IMR-90 (cell line): ENCODE results near the gene GPX3. TPM values are rescaled to one million over a fixed set of nuclear protein-coding genes. Genes with fewer than 3 reads are reported as not detected.

Source experiments
- ATAC-seq: fragments of 200-7000 bp; cut with Tn5 transposase; 2 replicates; pipeline ENCODE4 v1.9.1; 2020; ENCODE audit warnings: low read depth, mild to moderate bottlenecking, moderate library complexity
- BruUV-seq: library from RNA; stranded (reverse); fragments of 400-500 nt; replicated peaks from 2 replicates; lab custom pipeline; 2021; lab: Mats Ljungman, UMichigan
- CTCF ChIA-PET: fragments of 300-600 bp; formaldehyde crosslinking; extraction: SDS; loops from one replicate; lab custom pipeline; 2021; ENCODE audit warnings: antibody characterized with exemption; lab: Yijun Ruan, JAX
- POLR2A ChIA-PET: fragments of 300-600 bp; sonication (Branson Sonifier 250); formaldehyde crosslinking; loops from one replicate; lab custom pipeline; 2022; ENCODE audit warnings: antibody characterized with exemption; ENCODE audit not compliant: unreplicated experiment; lab: Charles Lee
- DNase-seq: peaks from one replicate; pipeline ENCODE4 v3.0.0; 2013
- H2AFZ ChIP-seq: replicated peaks from 2 replicates; pipeline ENCODE3; 2013; ENCODE audit warnings: low read length, mild to moderate bottlenecking; ENCODE audit not compliant: poor library complexity
- H2AK5ac ChIP-seq: 2 replicates; pipeline ENCODE4 v1.6.1; 2013; ENCODE audit warnings: low read depth, low read length, inconsistent platforms
- H2AK9ac ChIP-seq: replicated peaks from 2 replicates; pipeline ENCODE3; 2013; ENCODE audit warnings: mild to moderate bottlenecking, low read depth, low read length, moderate library complexity; ENCODE audit not compliant: poor library complexity
- H2BK120ac ChIP-seq: 2 replicates; pipeline ENCODE4 v1.6.1; 2013; ENCODE audit warnings: low read depth, low read length, inconsistent platforms
- H2BK15ac ChIP-seq: 3 replicates; pipeline ENCODE4 v1.6.1; 2013; ENCODE audit warnings: low read depth, low read length, inconsistent platforms
- H2BK20ac ChIP-seq: 2 replicates; pipeline ENCODE4 v1.6.1; 2013; ENCODE audit warnings: low read depth, mild to moderate bottlenecking, inconsistent platforms, low read length, moderate library complexity
- H2BK5ac ChIP-seq: 2 replicates; pipeline ENCODE4 v1.6.1; 2013; ENCODE audit warnings: mild to moderate bottlenecking, low read depth, low read length, inconsistent platforms; ENCODE audit not compliant: poor library complexity, severe bottlenecking
- H3K14ac ChIP-seq: replicated peaks from 2 replicates; pipeline ENCODE4 v1.6.1; 2013; ENCODE audit warnings: low read depth, low read length, inconsistent platforms
- H3K18ac ChIP-seq: 2 replicates; pipeline ENCODE4 v1.6.1; 2013; ENCODE audit warnings: low read depth, low read length, control low read depth
- H3K23ac ChIP-seq: 2 replicates; pipeline ENCODE4 v1.6.1; 2013; ENCODE audit warnings: low read depth, low read length, inconsistent platforms
- H3K27ac ChIP-seq: 2 replicates; pipeline ENCODE4 v1.5.1; 2013; ENCODE audit warnings: mild to moderate bottlenecking, control low read depth, low read length; ENCODE audit not compliant: insufficient read depth
- H3K27me3 ChIP-seq: 2 replicates; pipeline ENCODE4 v1.6.1; 2013; ENCODE audit warnings: low read length; ENCODE audit not compliant: control insufficient read depth, insufficient read depth
- H3K36me3 ChIP-seq: 2 replicates; pipeline ENCODE4 v1.6.1; 2013; ENCODE audit warnings: low read length, mixed read lengths; ENCODE audit not compliant: control insufficient read depth, insufficient read depth
- H3K4ac ChIP-seq: 2 replicates; pipeline ENCODE4 v1.6.1; 2013; ENCODE audit warnings: low read depth, low read length, inconsistent platforms
- H3K4me1 ChIP-seq: 2 replicates; pipeline ENCODE4 v1.6.1; 2013; ENCODE audit warnings: low read length, mixed read lengths; ENCODE audit not compliant: control insufficient read depth, insufficient read depth
- H3K4me2 ChIP-seq: 2 replicates; pipeline ENCODE4 v1.6.1; 2013; ENCODE audit warnings: low read depth, mild to moderate bottlenecking, control low read depth, low read length, moderate library complexity
- H3K4me3 ChIP-seq: 2 replicates; pipeline ENCODE4 v1.5.1; 2013; ENCODE audit warnings: low read depth, mild to moderate bottlenecking, control low read depth, low read length, moderate library complexity; ENCODE audit not compliant: insufficient read depth
- H3K56ac ChIP-seq: 2 replicates; pipeline ENCODE4 v1.6.1; 2013; ENCODE audit warnings: low read length, inconsistent platforms; ENCODE audit not compliant: insufficient read depth; ENCODE audit errors: extremely low read depth
- H3K79me1 ChIP-seq, 2 experiments: 2 replicates each; pipeline ENCODE4 v1.6.1; 2013; ENCODE audit warnings: low read length in 2 of 2, inconsistent platforms in 1 of 2, low read depth in 1 of 2
- H3K9ac ChIP-seq: 2 replicates; pipeline ENCODE4 v1.6.1; 2013; ENCODE audit warnings: low read depth, low read length, control low read depth
- H3K9me1 ChIP-seq: 2 replicates; pipeline ENCODE4 v1.6.1; 2013; ENCODE audit warnings: low read length, inconsistent platforms; ENCODE audit not compliant: insufficient read depth
- H3K9me3 ChIP-seq: 2 replicates; pipeline ENCODE4 v1.6.1; 2013; ENCODE audit warnings: low read length; ENCODE audit not compliant: control insufficient read depth, insufficient read depth
- H4K20me1 ChIP-seq: 2 replicates; pipeline ENCODE4 v1.6.1; 2013; ENCODE audit warnings: low read length, inconsistent platforms; ENCODE audit not compliant: insufficient read depth
- H4K5ac ChIP-seq: 2 replicates; pipeline ENCODE4 v1.6.1; 2013; ENCODE audit warnings: mild to moderate bottlenecking, low read depth, low read length, control low read depth
- H4K8ac ChIP-seq, 2 experiments: 2 replicates each; pipeline ENCODE4 v1.6.1; 2013; ENCODE audit warnings: low read depth in 2 of 2, low read length in 2 of 2, control low read depth in 1 of 2, inconsistent platforms in 1 of 2
- H4K91ac ChIP-seq: 2 replicates; pipeline ENCODE4 v1.6.1; 2013; ENCODE audit warnings: low read depth, low read length, inconsistent platforms; ENCODE audit not compliant: insufficient read depth
- BHLHE40 ChIP-seq: fragments of 150-350 bp; IDR thresholded peaks from 2 replicates; pipeline ENCODE4 v1.6.1; 2016; ENCODE audit warnings: mild to moderate bottlenecking, low read depth, low read length
- CEBPB ChIP-seq: IDR thresholded peaks from 2 replicates; pipeline ENCODE4 v1.6.1; 2012; ENCODE audit warnings: low read depth, low read length, improper control_type of control experiment
- FOS ChIP-seq: fragments of 150-350 bp; IDR thresholded peaks from 2 replicates; pipeline ENCODE4 v1.6.1; 2016; ENCODE audit warnings: low read depth, low read length
- MAFK ChIP-seq: IDR thresholded peaks from 2 replicates; pipeline ENCODE4 v1.6.1; 2012; ENCODE audit warnings: low read depth, low read length, improper control_type of control experiment
- MAZ ChIP-seq: IDR thresholded peaks from 2 replicates; pipeline ENCODE4 v1.6.1; 2012; ENCODE audit warnings: low read depth, mild to moderate bottlenecking, low read length, improper control_type of control experiment, moderate library complexity, borderline replicate concordance
- RCOR1 ChIP-seq: IDR thresholded peaks from 2 replicates; pipeline ENCODE4 v1.6.1; 2012; ENCODE audit warnings: mild to moderate bottlenecking, low read length, improper control_type of control experiment; ENCODE audit not compliant: insufficient replicate concordance
- SMC3 ChIP-seq: fragments of 150-350 bp; IDR thresholded peaks from 2 replicates; pipeline ENCODE4 v1.6.1; 2016; ENCODE audit warnings: low read depth, mild to moderate bottlenecking, antibody characterized with exemption, low read length, moderate library complexity
- WGBS, 2 experiments: methylation state at CpG; one replicate each; pipeline versions ENCODE4 v1.1.5 to v1.1.7; 2013; ENCODE audit warnings: missing lambda C conversion rate in 2 of 2; ENCODE audit not compliant: insufficient read length in 1 of 2; ENCODE audit errors: extremely low coverage in 2 of 2; 5-methylcytosine and 5-hydroxymethylcytosine counted together
- dilution Hi-C: fragments of 300-500 bp; cut with HindIII; formaldehyde crosslinking; loops from one replicate; pipeline ENCODE4 v1.14.3; 2018; ENCODE audit warnings: low sequenced_read_pairs; ENCODE audit not compliant: unreplicated experiment
- in situ Hi-C: fragments of 300-500 bp; cut with MboI; formaldehyde crosslinking; loops from 3 replicates; pipeline ENCODE4 v1.14.3; 2019; ENCODE audit warnings: low sequenced_read_pairs, inconsistent platforms, mixed read lengths
- intact Hi-C: fragments of 100-400 bp; cut with micrococcal nuclease; formaldehyde crosslinking; loops from 2 replicates; pipeline ENCODE4 v1.10.0; 2022
- polyA plus RNA-seq, 3 experiments: library from polyadenylated mRNA; depleted of rRNA; stranded (reverse); fragments of >200 nt; gene quantifications; 2 replicates each; pipeline ENCODE4 v1.2.3, GENCODE V29; 2012; ENCODE audit warnings: low replicate concordance in 1 of 3
- total RNA-seq: library from RNA; depleted of rRNA; stranded (reverse); fragments of >200 nt; gene quantifications from 2 replicates; pipeline ENCODE4 v1.2.3, GENCODE V29; 2012
- TF ChIP-seq, protein P1 (sequence below): fragments of 150-350 bp; IDR thresholded peaks from 2 replicates; pipeline ENCODE4 v1.6.1; 2016; ENCODE audit warnings: low read depth, mild to moderate bottlenecking, low read length, moderate library complexity, borderline replicate concordance

GPX3 gene
- total and polyA plus RNA-seq, 2 of the 4 experiments (the other 2 are of a cell fraction): 0.36 to 1.0 TPM

DNA sequence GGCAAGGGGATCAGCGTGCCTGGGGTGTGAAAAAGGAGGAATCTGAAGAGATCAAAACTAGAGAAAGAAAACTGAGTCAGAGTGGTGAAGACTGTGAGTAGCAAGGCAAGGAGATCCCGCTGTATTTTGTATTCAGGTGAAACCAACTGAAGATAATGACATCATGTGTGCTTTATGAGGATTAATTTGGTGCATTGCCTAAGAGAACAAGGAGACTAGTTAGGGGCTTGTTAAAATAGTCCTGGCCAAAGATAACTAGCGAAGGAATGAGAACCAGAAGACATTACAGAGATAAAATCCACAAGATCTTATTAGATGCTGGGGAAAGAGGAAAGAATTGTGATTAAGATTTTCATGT, 16.9 kb upstream of the GPX3 start:
- Histone ChIP-seq H2BK120ac (no peak overlapping the region), H4K20me1 (no peaks in the 10 kb centered on the region), H2BK5ac (no peak overlapping the region), H3K9ac (no peak overlapping the region), H2BK15ac (no peak overlapping the region), H3K4me3 (no peak overlapping the region), H3K27me3 (peaks cover 11% of the 10 kb centered on the region), H2AK9ac (no peak overlapping the region), H2AK5ac (no peak overlapping the region), H3K14ac (no peak overlapping the region), H3K4ac (no peak overlapping the region), H3K4me2 (no peak overlapping the region), H4K8ac (no peak overlapping the region), H3K27ac (no peak overlapping the region), H3K79me1 (no peaks in the 10 kb centered on the region), H4K91ac (no peak overlapping the region), H3K23ac (no peak overlapping the region), H4K5ac (no peak overlapping the region), H3K9me3 (no peaks in the 10 kb centered on the region), H3K56ac (no peak overlapping the region), H3K4me1 (peaks cover 12% of the 10 kb centered on the region; the same call in 1 of the 2 replicates), H3K36me3 (no peaks in the 10 kb centered on the region), H2AFZ (no peak overlapping the region), H3K9me1 (peaks cover 7% of the 10 kb centered on the region; the same call in 1 of the 2 replicates), H2BK20ac (no peak overlapping the region), H3K18ac (peak overlapping the region; percentile 4; the same call in 1 of the 2 replicates)
- no TSS peak for BruUV-seq
- intact Hi-C loops (loop anchor here (2.0 to 5.0 kb wide), 2 partner anchors 47 to 649 kb away; no protein-coding TSS in a partner anchor), in situ Hi-C loops (no loop called here), dilution Hi-C loops (no loop called here)
- 70% methylated on average over 3 of the region's 3 CpGs; no CpG with 5 or more reads in 1 of the 2 experiments for WGBS, 2 experiments
- ChIA-PET POLR2A (no interaction called here), CTCF (interaction anchor here (1.5 kb wide), 1 partner anchor 43 kb away, joined by 4 read pairs; no protein-coding TSS in a partner anchor)
- TF ChIP-seq FOS (no peak), SMC3 (no peak), BHLHE40 (no peak), MAZ (no peak), RCOR1 (no peak), MAFK (no peak), CEBPB (no peak)
- TF ChIP-seq, protein P1, sequence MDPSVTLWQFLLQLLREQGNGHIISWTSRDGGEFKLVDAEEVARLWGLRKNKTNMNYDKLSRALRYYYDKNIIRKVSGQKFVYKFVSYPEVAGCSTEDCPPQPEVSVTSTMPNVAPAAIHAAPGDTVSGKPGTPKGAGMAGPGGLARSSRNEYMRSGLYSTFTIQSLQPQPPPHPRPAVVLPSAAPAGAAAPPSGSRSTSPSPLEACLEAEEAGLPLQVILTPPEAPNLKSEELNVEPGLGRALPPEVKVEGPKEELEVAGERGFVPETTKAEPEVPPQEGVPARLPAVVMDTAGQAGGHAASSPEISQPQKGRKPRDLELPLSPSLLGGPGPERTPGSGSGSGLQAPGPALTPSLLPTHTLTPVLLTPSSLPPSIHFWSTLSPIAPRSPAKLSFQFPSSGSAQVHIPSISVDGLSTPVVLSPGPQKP: no peak
- DNase-seq: no peak
- ATAC-seq: no peak
